ENCODE measurements around the gene GRK3.

GRCh38 chr22:25741692-25742626 lies 177.5 kb downstream of the GRK3 start, which contains the start of gene MYO18B:
- TF ChIP-seq CTCF (conservative IDR thresholded peaks at IDR 0.05): no peak
- TF ChIP-seq EZH2 (IDR thresholded peaks at IDR 0.05; ENCODE audit: low read depth): no peak
